DND-41 (cell line): ENCODE measurements around the gene DNAH14.
"Not testable (repeated sequence)": the region's sequence is repeated elsewhere in the genome, so short reads cannot be mapped to it uniquely, and the experiment has no call there.

Experiments used
- ATAC-seq: fragments of 200-7000 bp; cut with Tn5 transposase; 3 replicates; pipeline ENCODE4 v1.9.1; 2021; ENCODE audit warnings: low read depth; ENCODE audit not compliant: insufficient read depth
- DNase-seq: peaks from one replicate; pipeline ENCODE4 v3.0.0-alpha.2; 2020
- H2AFZ ChIP-seq: 2 replicates; pipeline ENCODE4 v1.6.0; 2012; ENCODE audit warnings: low read depth, low read length
- H3K27ac ChIP-seq: 2 replicates; pipeline ENCODE4 v1.5.1; 2012; ENCODE audit warnings: low read length, inconsistent platforms
- H3K27me3 ChIP-seq: fragments of 200-600 bp; sonication (generic); 2 replicates; pipeline ENCODE4 v1.6.0; 2012; ENCODE audit warnings: low read length, mild to moderate bottlenecking, inconsistent platforms; ENCODE audit not compliant: insufficient read depth, poor library complexity
- H3K36me3 ChIP-seq: 2 replicates; pipeline ENCODE4 v1.5.1; 2012; ENCODE audit warnings: low read length, inconsistent platforms; ENCODE audit not compliant: insufficient read depth
- H3K4me1 ChIP-seq: 2 replicates; pipeline ENCODE4 v1.5.1; 2012; ENCODE audit warnings: mild to moderate bottlenecking, low read length; ENCODE audit not compliant: insufficient read depth
- H3K4me2 ChIP-seq: 2 replicates; pipeline ENCODE4 v1.6.0; 2012; ENCODE audit warnings: mild to moderate bottlenecking, moderate library complexity, low read length, inconsistent platforms; ENCODE audit not compliant: insufficient read depth
- H3K4me3 ChIP-seq, 2 experiments: fragments of 200-600 bp in 1 of 2; shearing (Covaris generic) in 1 of 2; 2 replicates each; pipeline ENCODE4 v1.5.1; 2012 to 2016; ENCODE audit warnings: inconsistent platforms in 2 of 2, low read length in 2 of 2, mild to moderate bottlenecking in 2 of 2, low read depth in 1 of 2, moderate library complexity in 1 of 2
- H3K79me2 ChIP-seq: 2 replicates; pipeline ENCODE4 v1.6.0; 2012; ENCODE audit warnings: low read length, inconsistent platforms; ENCODE audit not compliant: insufficient read depth
- H3K9ac ChIP-seq: 2 replicates; pipeline ENCODE4 v1.6.0; 2012; ENCODE audit warnings: low read depth, mild to moderate bottlenecking, inconsistent platforms, low read length, moderate library complexity
- H3K9me3 ChIP-seq: 2 replicates; pipeline ENCODE4 v1.5.1; 2012; ENCODE audit warnings: low read length, moderate library complexity, mild to moderate bottlenecking, inconsistent platforms; ENCODE audit not compliant: insufficient read depth, severe bottlenecking
- H4K20me1 ChIP-seq: 2 replicates; pipeline ENCODE4 v1.6.0; 2012; ENCODE audit warnings: low read length; ENCODE audit not compliant: insufficient read depth
- EZH2 ChIP-seq: IDR thresholded peaks from 3 replicates; pipeline ENCODE4 v1.6.1; 2012; ENCODE audit warnings: borderline replicate concordance, low read depth, mild to moderate bottlenecking, moderate library complexity, low read length, inconsistent platforms; ENCODE audit not compliant: severe bottlenecking
- TF ChIP-seq, protein P1 (sequence below): IDR thresholded peaks from 2 replicates; pipeline ENCODE4 v1.5.1; 2012; ENCODE audit warnings: borderline replicate concordance, low read length, moderate library complexity, mild to moderate bottlenecking; ENCODE audit not compliant: poor library complexity, severe bottlenecking; ENCODE audit errors: extremely low read depth

Gene DNAH14

DNA sequence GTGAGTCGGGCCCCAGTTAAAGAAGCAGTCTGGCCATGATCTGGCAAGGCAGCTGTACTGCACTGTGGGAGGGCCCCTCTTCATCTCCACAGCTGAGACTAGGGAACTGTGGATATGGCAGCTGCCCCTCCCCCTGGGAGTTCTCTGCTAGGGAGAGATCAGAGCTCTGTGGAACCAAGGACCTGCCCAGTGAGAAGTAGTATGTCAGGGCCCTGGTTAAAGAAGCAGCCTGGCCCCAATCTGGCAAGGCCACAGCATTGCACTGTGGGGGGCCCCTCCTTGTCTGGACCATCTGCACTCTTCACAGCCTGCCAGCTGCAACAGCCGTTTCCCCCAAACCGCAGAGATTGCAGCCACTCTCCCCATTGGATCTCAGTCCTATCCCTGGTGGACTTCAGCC lies 208.5 kb downstream of the DNAH14 start:
- Histone ChIP-seq H3K4me1 (no peaks in the 10 kb centered on the region), H4K20me1 (no peaks in the 10 kb centered on the region), H3K27me3 (no peaks in the 10 kb centered on the region), H2AFZ (no peak overlapping the region), H3K27ac (no peak overlapping the region), H3K36me3 (no peaks in the 10 kb centered on the region), H3K9me3 (no peaks in the 10 kb centered on the region), H3K4me2 (no peak overlapping the region), H3K4me3 (no peak overlapping the region), H3K79me2 (no peaks in the 10 kb centered on the region), H3K9ac (no peak overlapping the region)
- TF ChIP-seq, protein P1, sequence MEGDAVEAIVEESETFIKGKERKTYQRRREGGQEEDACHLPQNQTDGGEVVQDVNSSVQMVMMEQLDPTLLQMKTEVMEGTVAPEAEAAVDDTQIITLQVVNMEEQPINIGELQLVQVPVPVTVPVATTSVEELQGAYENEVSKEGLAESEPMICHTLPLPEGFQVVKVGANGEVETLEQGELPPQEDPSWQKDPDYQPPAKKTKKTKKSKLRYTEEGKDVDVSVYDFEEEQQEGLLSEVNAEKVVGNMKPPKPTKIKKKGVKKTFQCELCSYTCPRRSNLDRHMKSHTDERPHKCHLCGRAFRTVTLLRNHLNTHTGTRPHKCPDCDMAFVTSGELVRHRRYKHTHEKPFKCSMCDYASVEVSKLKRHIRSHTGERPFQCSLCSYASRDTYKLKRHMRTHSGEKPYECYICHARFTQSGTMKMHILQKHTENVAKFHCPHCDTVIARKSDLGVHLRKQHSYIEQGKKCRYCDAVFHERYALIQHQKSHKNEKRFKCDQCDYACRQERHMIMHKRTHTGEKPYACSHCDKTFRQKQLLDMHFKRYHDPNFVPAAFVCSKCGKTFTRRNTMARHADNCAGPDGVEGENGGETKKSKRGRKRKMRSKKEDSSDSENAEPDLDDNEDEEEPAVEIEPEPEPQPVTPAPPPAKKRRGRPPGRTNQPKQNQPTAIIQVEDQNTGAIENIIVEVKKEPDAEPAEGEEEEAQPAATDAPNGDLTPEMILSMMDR, result no peak
- no peak for TF ChIP-seq EZH2
- no peak for DNase-seq
- no peak for ATAC-seq

DNA sequence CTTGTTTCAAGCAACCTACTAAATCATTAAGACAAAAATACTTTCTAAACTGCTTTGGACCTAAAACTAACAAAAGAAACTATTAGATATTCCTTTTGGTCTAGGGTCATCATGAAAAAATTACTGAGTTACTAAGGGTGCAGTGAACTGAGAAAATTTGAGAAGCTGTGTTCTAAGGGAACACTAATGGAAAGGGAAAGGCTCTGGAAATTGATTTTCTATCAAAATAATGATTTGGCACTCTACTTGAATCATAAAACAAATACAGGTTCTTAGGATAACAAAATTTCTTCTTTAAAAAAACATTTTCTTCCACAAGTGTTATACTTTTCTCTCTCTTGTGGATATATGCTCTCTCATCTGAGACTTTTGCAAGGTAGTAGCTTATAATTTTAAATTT lies 213.5 kb downstream of the DNAH14 start:
- no peaks in the 10 kb centered on the region for H3K27me3 ChIP-seq
- H3K79me2 ChIP-seq, result no peaks in the 10 kb centered on the region
- no peaks in the 10 kb centered on the region for H4K20me1 ChIP-seq
- no peak for DNase-seq
- no peak overlapping the region for H3K27ac ChIP-seq
- H3K36me3 ChIP-seq, result no peaks in the 10 kb centered on the region
- H3K4me2 ChIP-seq, result no peak overlapping the region
- TF ChIP-seq, protein P1, result no peak
- no peak for TF ChIP-seq EZH2
- ATAC-seq, result no peak
- H3K9ac ChIP-seq, result no peak overlapping the region
- no peaks in the 10 kb centered on the region for H3K4me1 ChIP-seq
- no peak overlapping the region for H2AFZ ChIP-seq
- no peak overlapping the region for H3K4me3 ChIP-seq
- no peaks in the 10 kb centered on the region for H3K9me3 ChIP-seq

DNA sequence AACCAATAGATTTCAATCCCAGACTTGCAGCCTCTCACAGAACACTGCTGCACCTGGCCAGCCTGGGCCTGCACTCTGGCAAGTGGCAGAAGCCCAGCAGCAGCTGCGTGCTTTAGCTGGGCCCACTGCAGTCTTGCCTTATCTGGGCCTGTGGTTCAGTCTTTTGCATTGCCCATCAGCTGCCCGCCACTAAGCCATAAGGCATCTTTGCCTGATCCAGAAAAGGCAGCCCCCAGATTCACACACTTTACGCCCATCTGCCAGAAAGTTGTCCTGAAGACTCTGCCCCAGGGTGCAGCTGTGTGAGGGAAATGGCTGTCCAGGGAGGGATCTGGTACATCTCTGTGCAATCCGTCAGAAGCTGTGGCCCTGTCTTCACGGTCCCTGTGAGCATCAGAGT lies 217.0 kb downstream of the DNAH14 start:
- TF ChIP-seq, protein P1, result no peak
- TF ChIP-seq EZH2, result no peak
- Histone ChIP-seq H3K36me3 (no peaks in the 10 kb centered on the region), H3K4me3 (no peak overlapping the region), H3K4me1 (no peaks in the 10 kb centered on the region), H3K9ac (no peak overlapping the region), H2AFZ (no peak overlapping the region), H3K79me2 (no peaks in the 10 kb centered on the region), H4K20me1 (no peaks in the 10 kb centered on the region), H3K4me2 (no peak overlapping the region), H3K27me3 (no peaks in the 10 kb centered on the region), H3K9me3 (no peaks in the 10 kb centered on the region), H3K27ac (no peak overlapping the region)
- ATAC-seq (peak; percentile 24; the same call in 1 of the 3 replicates), DNase-seq (no peak)

DNA sequence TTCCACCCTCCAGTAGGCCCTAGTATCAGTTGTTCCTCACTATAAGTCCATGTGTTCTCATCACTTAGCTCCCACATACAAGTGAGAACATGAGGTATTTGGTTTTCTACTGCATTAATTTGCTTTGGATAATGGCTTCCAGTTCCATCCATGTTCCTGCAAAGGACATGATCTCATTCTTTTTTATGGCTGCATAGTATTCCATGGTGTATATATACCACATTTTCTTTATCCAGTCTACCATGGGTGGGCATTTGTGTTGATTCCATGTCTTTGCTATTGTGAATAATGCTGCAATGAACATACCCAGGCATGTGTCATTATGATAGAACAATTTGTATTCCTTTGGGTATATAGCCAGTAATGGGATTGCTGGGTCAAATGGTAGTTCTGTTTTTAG lies 218.3 kb downstream of the DNAH14 start:
- not testable (repeated sequence) for H3K4me1 ChIP-seq, H3K4me2 ChIP-seq, H3K9ac ChIP-seq, H3K27ac ChIP-seq, H2AFZ ChIP-seq, DNase-seq, ATAC-seq, H3K36me3 ChIP-seq, H3K79me2 ChIP-seq, H4K20me1 ChIP-seq, H3K4me3 ChIP-seq, H3K9me3 ChIP-seq, H3K27me3 ChIP-seq
